Measurements from ENCODE around the gene PRTFDC1. TPM values are rescaled to one million over a fixed set of nuclear protein-coding genes. Genes with fewer than 3 reads are reported as not detected.

The PRTFDC1 gene
- total RNA-seq, 2 experiments from 2014 or later: not detected

DNA sequence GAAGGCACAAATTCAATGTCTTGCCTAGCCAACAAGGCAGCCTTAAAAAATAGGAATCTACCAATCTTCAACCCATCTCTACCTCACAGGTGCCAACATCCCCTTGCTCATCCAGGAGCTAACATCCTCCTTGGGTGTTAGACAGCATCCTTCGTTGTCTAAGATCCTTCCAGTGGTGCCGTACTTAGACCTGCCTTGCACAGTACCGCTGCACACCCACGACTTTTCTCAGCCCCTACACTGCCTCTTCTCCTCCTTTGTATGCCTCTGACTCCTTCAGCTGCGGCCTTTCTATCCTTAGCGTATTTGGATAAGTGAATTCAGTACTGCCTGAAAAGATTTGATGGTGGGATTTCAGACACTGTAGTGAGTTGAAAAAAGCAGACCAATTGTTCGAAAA lies 15.9 kb upstream of the PRTFDC1 start:
- Histone ChIP-seq H3K4me1 (ENCODE audit: insufficient read depth, low read length, poor library complexity, severe bottlenecking) (no peaks in the 10 kb centered on the region), H3K79me2 (ENCODE audit: insufficient read depth, low read depth, low read length) (no peaks in the 10 kb centered on the region), H2AFZ (ENCODE audit: low read length) (no peak overlapping the region), H3K36me3 (ENCODE audit: insufficient read depth, low read length) (no peaks in the 10 kb centered on the region), H4K20me1 (ENCODE audit: insufficient read depth, low read length) (no peaks in the 10 kb centered on the region), H3K9me2 (ENCODE audit: insufficient read depth, low read length) (no peaks in the 10 kb centered on the region), H3K4me3 (ENCODE audit: low read depth, low read length, poor library complexity, severe bottlenecking) (no peak overlapping the region), H3K27ac (ENCODE audit: low read depth, low read length, poor library complexity, severe bottlenecking) (no peak overlapping the region), H3K9me3 (ENCODE audit: low read length) (no peaks in the 10 kb centered on the region), H3K4me2 (ENCODE audit: low read length) (no peak overlapping the region)
- TF ChIP-seq EZH2phosphoT487 (IDR thresholded peaks at IDR 0.05; ENCODE audit: borderline replicate concordance, low read depth, low read length): no peak
- TF ChIP-seq, protein P1, sequence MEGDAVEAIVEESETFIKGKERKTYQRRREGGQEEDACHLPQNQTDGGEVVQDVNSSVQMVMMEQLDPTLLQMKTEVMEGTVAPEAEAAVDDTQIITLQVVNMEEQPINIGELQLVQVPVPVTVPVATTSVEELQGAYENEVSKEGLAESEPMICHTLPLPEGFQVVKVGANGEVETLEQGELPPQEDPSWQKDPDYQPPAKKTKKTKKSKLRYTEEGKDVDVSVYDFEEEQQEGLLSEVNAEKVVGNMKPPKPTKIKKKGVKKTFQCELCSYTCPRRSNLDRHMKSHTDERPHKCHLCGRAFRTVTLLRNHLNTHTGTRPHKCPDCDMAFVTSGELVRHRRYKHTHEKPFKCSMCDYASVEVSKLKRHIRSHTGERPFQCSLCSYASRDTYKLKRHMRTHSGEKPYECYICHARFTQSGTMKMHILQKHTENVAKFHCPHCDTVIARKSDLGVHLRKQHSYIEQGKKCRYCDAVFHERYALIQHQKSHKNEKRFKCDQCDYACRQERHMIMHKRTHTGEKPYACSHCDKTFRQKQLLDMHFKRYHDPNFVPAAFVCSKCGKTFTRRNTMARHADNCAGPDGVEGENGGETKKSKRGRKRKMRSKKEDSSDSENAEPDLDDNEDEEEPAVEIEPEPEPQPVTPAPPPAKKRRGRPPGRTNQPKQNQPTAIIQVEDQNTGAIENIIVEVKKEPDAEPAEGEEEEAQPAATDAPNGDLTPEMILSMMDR (conservative IDR thresholded peaks at IDR 0.05; ENCODE audit: low read length): no peak
- no peak for DNase-seq (ENCODE audit: low spot score)
- no TSS peak for BruUV-seq (replicated peaks)
- ChIA-PET CTCF (ENCODE audit: unreplicated experiment) (no interaction called here), POLR2A (interaction anchor here (0.6 kb wide), 1 partner anchor 12 kb away, joined by 3 read pairs; no protein-coding TSS in a partner anchor)
- intact Hi-C loops (cut with micrococcal nuclease; ENCODE audit: unreplicated experiment): no loop called here

DNA sequence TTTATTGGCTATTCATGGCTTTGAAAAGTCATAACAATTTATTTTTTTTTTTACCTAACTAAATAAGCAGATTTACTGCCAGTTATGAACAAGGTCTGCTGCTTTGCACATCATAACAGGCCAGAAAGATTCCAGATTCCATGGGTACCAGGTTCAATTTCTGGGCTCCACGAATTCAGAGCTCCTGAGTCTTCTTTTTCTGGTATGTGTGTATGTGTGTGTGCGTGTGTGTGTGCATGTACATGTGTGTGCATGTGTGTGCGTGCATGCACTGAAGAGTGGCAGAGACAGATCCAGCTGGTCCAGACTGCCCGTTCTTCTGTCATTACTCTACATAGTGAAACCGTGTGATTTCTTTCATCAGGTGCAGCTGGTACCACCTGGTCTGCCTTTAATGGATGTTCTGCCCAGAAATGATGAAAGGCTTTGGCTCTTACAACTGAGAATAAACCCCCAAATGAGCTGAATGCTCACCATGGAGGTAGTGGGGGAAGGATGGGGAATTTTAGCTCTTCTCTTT lies 14.6 kb upstream of the PRTFDC1 start:
- CTCF ChIA-PET (ENCODE audit: unreplicated experiment): no interaction called here
- no peak overlapping the region for H3K27ac ChIP-seq (ENCODE audit: low read depth, low read length, poor library complexity, severe bottlenecking)
- TF ChIP-seq, protein P1 (conservative IDR thresholded peaks at IDR 0.05; ENCODE audit: low read length): no peak
- no peak for TF ChIP-seq EZH2phosphoT487 (IDR thresholded peaks at IDR 0.05; ENCODE audit: borderline replicate concordance, low read depth, low read length)
- H3K9me3 ChIP-seq (ENCODE audit: low read length): no peaks in the 10 kb centered on the region
- intact Hi-C loops (cut with micrococcal nuclease; ENCODE audit: unreplicated experiment): no loop called here
- no peaks in the 10 kb centered on the region for H3K79me2 ChIP-seq (ENCODE audit: insufficient read depth, low read depth, low read length)
- no peaks in the 10 kb centered on the region for H4K20me1 ChIP-seq (ENCODE audit: insufficient read depth, low read length)
- no peak overlapping the region for H2AFZ ChIP-seq (ENCODE audit: low read length)
- H3K4me2 ChIP-seq (ENCODE audit: low read length): no peak overlapping the region
- no peak overlapping the region for H3K4me3 ChIP-seq (ENCODE audit: low read depth, low read length, poor library complexity, severe bottlenecking)
- H3K9me2 ChIP-seq (ENCODE audit: insufficient read depth, low read length): no peaks in the 10 kb centered on the region
- no peaks in the 10 kb centered on the region for H3K36me3 ChIP-seq (ENCODE audit: insufficient read depth, low read length)
- no peak for DNase-seq (ENCODE audit: low spot score)
- no TSS peak for BruUV-seq (replicated peaks)
- POLR2A ChIA-PET: no interaction called here
- H3K4me1 ChIP-seq (ENCODE audit: insufficient read depth, low read length, poor library complexity, severe bottlenecking): no peaks in the 10 kb centered on the region

DNA sequence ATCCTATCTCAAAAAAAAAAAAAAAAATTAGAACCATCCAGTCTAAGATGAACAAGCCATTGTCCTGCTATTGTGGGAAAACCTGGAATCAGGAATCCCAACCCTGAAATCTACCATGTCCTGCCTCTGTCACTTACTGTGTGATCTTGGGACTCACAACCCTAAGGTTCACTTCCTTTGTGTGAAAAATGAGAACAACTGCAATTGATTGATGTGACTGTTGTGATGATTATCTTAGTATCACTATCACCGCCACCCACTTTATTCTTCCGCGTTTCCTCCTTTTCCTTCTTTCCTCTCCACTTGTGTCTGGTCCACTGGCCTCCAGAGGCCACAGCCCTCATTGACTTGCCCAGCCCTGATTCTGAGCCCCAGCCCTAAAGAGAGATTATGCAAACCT lies 12.6 kb upstream of the PRTFDC1 start:
- no TSS peak for BruUV-seq (replicated peaks)
- H3K9me2 ChIP-seq (ENCODE audit: insufficient read depth, low read length): no peaks in the 10 kb centered on the region
- H3K36me3 ChIP-seq (ENCODE audit: insufficient read depth, low read length): no peaks in the 10 kb centered on the region
- H2AFZ ChIP-seq (ENCODE audit: low read length): no peak overlapping the region
- H4K20me1 ChIP-seq (ENCODE audit: insufficient read depth, low read length): no peaks in the 10 kb centered on the region
- H3K4me1 ChIP-seq (ENCODE audit: insufficient read depth, low read length, poor library complexity, severe bottlenecking): no peaks in the 10 kb centered on the region
- POLR2A ChIA-PET: interaction anchor here (0.6 kb wide), 1 partner anchor 92 kb away, joined by 3 read pairs; no protein-coding TSS in a partner anchor
- H3K4me2 ChIP-seq (ENCODE audit: low read length): no peak overlapping the region
- no peaks in the 10 kb centered on the region for H3K9me3 ChIP-seq (ENCODE audit: low read length)
- no peak overlapping the region for H3K27ac ChIP-seq (ENCODE audit: low read depth, low read length, poor library complexity, severe bottlenecking)
- CTCF ChIA-PET (ENCODE audit: unreplicated experiment): no interaction called here
- DNase-seq (ENCODE audit: low spot score): no peak
- H3K79me2 ChIP-seq (ENCODE audit: insufficient read depth, low read depth, low read length): no peaks in the 10 kb centered on the region
- intact Hi-C loops (cut with micrococcal nuclease; ENCODE audit: unreplicated experiment): no loop called here
- no peak for TF ChIP-seq EZH2phosphoT487 (IDR thresholded peaks at IDR 0.05; ENCODE audit: borderline replicate concordance, low read depth, low read length)
- TF ChIP-seq, protein P1 (conservative IDR thresholded peaks at IDR 0.05; ENCODE audit: low read length): no peak
- no peak overlapping the region for H3K4me3 ChIP-seq (ENCODE audit: low read depth, low read length, poor library complexity, severe bottlenecking)

All from OCI-LY7 (cell line).